NAMALWA (cell line): ENCODE results near the gene CD2.

Experiments
- DNase-seq: peaks from one replicate; pipeline ENCODE4 v3.0.0-alpha.2; 2015; ENCODE audit warnings: low spot score

The CD2 gene

GRCh38 chr1:116754198-116754977 is at the start of gene CD2:
TSS of gene CD2 (plus strand) at chr1:116754430. CDS start at chr1:116754493, 63 bp downstream.
- no peak for DNase-seq

- DNase-seq: no peak
Observed at GRCh38 chr1:116706123-116706522, 48.1 kb upstream of the CD2 start.

GRCh38 chr1:116706841-116707240 is 47.4 kb upstream of the CD2 start:
- no peak for DNase-seq

- no peak for DNase-seq
Observed at GRCh38 chr1:116708255-116708900, 45.9 kb upstream of the CD2 start.

- DNase-seq: no peak
Observed at GRCh38 chr1:116709666-116710167, 44.5 kb upstream of the CD2 start.

- DNase-seq: no peak
Observed at GRCh38 chr1:116710420-116711262, 43.6 kb upstream of the CD2 start.

GRCh38 chr1:116711263-116711840 is 42.9 kb upstream of the CD2 start:
- DNase-seq: peak; percentile 22

GRCh38 chr1:116712510-116712909 is 41.7 kb upstream of the CD2 start:
- DNase-seq: no peak

GRCh38 chr1:116713474-116713873 is 40.8 kb upstream of the CD2 start:
- DNase-seq: no peak

GRCh38 chr1:116716391-116716790 is 37.8 kb upstream of the CD2 start:
- no peak for DNase-seq

- no peak for DNase-seq
Observed at GRCh38 chr1:116717318-116717717, 36.9 kb upstream of the CD2 start.

- no peak for DNase-seq
Observed at GRCh38 chr1:116720364-116721038, 33.7 kb upstream of the CD2 start.

GRCh38 chr1:116721039-116721405 is 33.2 kb upstream of the CD2 start:
- no peak for DNase-seq

- no peak for DNase-seq
Observed at GRCh38 chr1:116721451-116722007, 32.7 kb upstream of the CD2 start.

GRCh38 chr1:116722016-116722838 is 32.0 kb upstream of the CD2 start:
- no peak for DNase-seq

GRCh38 chr1:116724765-116725375 is 29.4 kb upstream of the CD2 start:
- peak; percentile 77 for DNase-seq

GRCh38 chr1:116725798-116726197 is 28.4 kb upstream of the CD2 start:
- DNase-seq: no peak

GRCh38 chr1:116726872-116727820 is 27.1 kb upstream of the CD2 start:
- no peak for DNase-seq

GRCh38 chr1:116731439-116731838 is 22.8 kb upstream of the CD2 start:
- no peak for DNase-seq
